HepG2 (cell line): ENCODE results near the gene NUAK1. TPM values are rescaled to one million over a fixed set of nuclear protein-coding genes. Genes with fewer than 3 reads are reported as not detected.

Source experiments
- ATAC-seq: fragments of 200-7000 bp; cut with Tn5 transposase; 3 replicates; pipeline ENCODE4 v1.9.1; 2020; ENCODE audit warnings: mild to moderate bottlenecking, moderate library complexity
- BruUV-seq: library from RNA; stranded (reverse); fragments of 400-500 nt; replicated peaks from 2 replicates; lab custom pipeline; 2021; lab: Mats Ljungman, UMichigan
- CTCF ChIA-PET: fragments of 300-600 bp; formaldehyde crosslinking; extraction: SDS; loops from one replicate; lab custom pipeline; 2021; ENCODE audit warnings: low total read pairs, inconsistent platforms, low intra/inter-chr PET ratio; lab: Yijun Ruan, JAX
- POLR2A ChIA-PET: fragments of 350-600 bp; sonication (Branson Sonifier 250); formaldehyde crosslinking; loops from one replicate; lab custom pipeline; 2020; ENCODE audit warnings: antibody characterized with exemption, inconsistent platforms; lab: Yijun Ruan, JAX
- DNase-seq: peaks from one replicate; pipeline ENCODE4 v3.0.0-alpha.2; 2015; ENCODE audit warnings: low spot score
- FAIRE-seq: peaks from 3 replicates; lab custom pipeline; 2011; peaks lifted over from hg19 to GRCh38; lab: Jason Lieb, UNC
- H2AFZ ChIP-seq: one replicate; pipeline ENCODE4 v1.6.1; 2011; ENCODE audit warnings: low read length, inconsistent platforms
- H3K27ac ChIP-seq: fragments of 300-600 bp; 3 replicates; pipeline ENCODE4 v1.8.0; 2011; ENCODE audit warnings: mixed run types, mild to moderate bottlenecking, mixed read lengths, low read length, inconsistent platforms; ENCODE audit not compliant: insufficient read depth; ENCODE audit errors: extremely low read length
- H3K27me3 ChIP-seq, 2 experiments: fragments of 200-600 bp in 1 of 2; 2 replicates in 1 of 2; 3 replicates in 1 of 2; pipeline versions ENCODE4 v1.6.0 to v1.8.0; 2011; ENCODE audit warnings: low read length in 2 of 2, mild to moderate bottlenecking in 2 of 2, moderate library complexity in 2 of 2, inconsistent platforms in 1 of 2; ENCODE audit not compliant: insufficient read depth in 2 of 2, control insufficient read depth in 1 of 2
- H3K36me3 ChIP-seq, 2 experiments: fragments of 200-600 bp in 1 of 2; replicated peaks in 1 of 2; 2 replicates in 1 of 2; 3 replicates in 1 of 2; pipeline versions ENCODE4 v1.5.1 to v1.8.0; 2011; ENCODE audit warnings: low read length in 2 of 2, inconsistent platforms in 1 of 2; ENCODE audit not compliant: insufficient read depth in 2 of 2, control insufficient read depth in 1 of 2
- H3K4me1 ChIP-seq: 2 replicates; pipeline ENCODE4 v1.5.1; 2012; ENCODE audit warnings: low read length, inconsistent platforms; ENCODE audit not compliant: insufficient read depth
- H3K4me2 ChIP-seq: 2 replicates; pipeline ENCODE4 v1.6.0; 2011; ENCODE audit warnings: low read depth, low read length, inconsistent platforms
- H3K4me3 ChIP-seq, 3 experiments: fragments of 200-600 bp in 1 of 3; sonication (generic), shearing (Covaris generic) in 1 of 3; replicated peaks in 1 of 3; 2 replicates each; pipeline ENCODE4 v1.5.1; 2011 to 2016; ENCODE audit warnings: low read length in 3 of 3, inconsistent platforms in 2 of 3, low read depth in 2 of 3, mild to moderate bottlenecking in 2 of 3, control low read depth in 1 of 3, mixed read lengths in 1 of 3; ENCODE audit not compliant: insufficient read depth in 1 of 3
- H3K79me2 ChIP-seq: one replicate; pipeline ENCODE4 v1.6.1; 2011; ENCODE audit warnings: low read length, inconsistent platforms; ENCODE audit not compliant: insufficient read depth
- H3K9ac ChIP-seq: 2 replicates; pipeline ENCODE4 v1.6.0; 2011; ENCODE audit warnings: mild to moderate bottlenecking, low read depth, low read length, inconsistent platforms; ENCODE audit not compliant: insufficient read depth
- H3K9me3 ChIP-seq: 2 replicates; pipeline ENCODE4 v1.5.1; 2012; ENCODE audit warnings: mild to moderate bottlenecking, low read length
- H4K20me1 ChIP-seq: 2 replicates; pipeline ENCODE4 v1.6.0; 2011; ENCODE audit warnings: inconsistent platforms, mild to moderate bottlenecking, low read length, moderate library complexity; ENCODE audit not compliant: insufficient read depth
- CEBPB ChIP-seq: IDR thresholded peaks from 2 replicates; pipeline ENCODE4 v1.6.1; 2011; ENCODE audit warnings: low read depth, low read length, improper control_type of control experiment, borderline replicate concordance
- RBAK ChIP-seq: sonication (generic); formaldehyde crosslinking; IDR thresholded peaks from 2 replicates; pipeline ENCODE4 v1.5.1; 2020; ENCODE audit warnings: mild to moderate bottlenecking, missing genetic modification reagents
- SMAD3 ChIP-seq: sonication (generic); formaldehyde crosslinking; IDR thresholded peaks from 2 replicates; pipeline ENCODE4 v1.4.0; 2020; ENCODE audit warnings: missing genetic modification reagents
- ZUFSP ChIP-seq: sonication (generic); formaldehyde crosslinking; IDR thresholded peaks from 2 replicates; pipeline ENCODE4 v1.9.0; 2021; ENCODE audit warnings: missing genetic modification reagents, mild to moderate bottlenecking, borderline replicate concordance
- WGBS: methylation state at CpG from one replicate; pipeline ENCODE4 v1.1.6; 2017; ENCODE audit warnings: low lambda C conversion rate; 5-methylcytosine and 5-hydroxymethylcytosine counted together
- in situ Hi-C: cut with HindIII; loops from 2 replicates; pipeline ENCODE4 v1.10.0; 2017; ENCODE audit warnings: low pct_unique_long_range_greater_than_20kb; ENCODE audit not compliant: extremely low pct_ligation_motif_present
- intact Hi-C: fragments of 100-400 bp; cut with micrococcal nuclease; formaldehyde crosslinking; loops from one replicate; pipeline ENCODE4 v1.10.0; 2022; ENCODE audit not compliant: unreplicated experiment
- polyA plus RNA-seq, 8 experiments: library from polyadenylated mRNA; depleted of rRNA in 3 of 8; stranded (reverse) in 7 of 8; unstranded in 1 of 8; fragments of >200 nt; fragmentation: Illumina TruSeq in 4 of 8; extraction: Trizol in 4 of 8; gene quantifications; 2 replicates each; pipeline versions ENCODE4 v1.2.1 to v1.2.3, GENCODE V29; 2011 to 2016; ENCODE audit warnings: low read depth in 4 of 8, missing spikeins in 1 of 8, mixed read lengths in 1 of 8; ENCODE audit not compliant: insufficient read depth in 1 of 8
- total RNA-seq, 5 experiments: library from RNA; depleted of rRNA; stranded (reverse); fragments of >200 nt; fragmentation: Illumina TruSeq; extraction: Trizol; gene quantifications; 2 replicates each; pipeline ENCODE4 v1.2.3, GENCODE V29; 2016; ENCODE audit warnings: low read depth in 1 of 5

NUAK1 gene
- total and polyA plus RNA-seq, 2 of the 13 experiments (the other 11 are each of a cell fraction or from before 2014, with no cell fraction given): 1.7 to 1.9 TPM

GRCh38 chr12:106161491-106161890, 22.7 kb upstream of the NUAK1 start:
- Histone ChIP-seq H2AFZ (no peak overlapping the region), H3K4me2 (no peak overlapping the region), H3K4me3 (no peak overlapping the region), H4K20me1 (no peaks in the 10 kb centered on the region), H3K27me3 (no peaks in the 10 kb centered on the region), H3K4me1 (no peaks in the 10 kb centered on the region), H3K36me3 (no peaks in the 10 kb centered on the region), H3K9me3 (no peaks in the 10 kb centered on the region), H3K27ac (no peak overlapping the region), H3K9ac (no peak overlapping the region), H3K79me2 (no peaks in the 10 kb centered on the region)
- ChIA-PET CTCF (no interaction called here), POLR2A (no interaction called here)
- BruUV-seq: no TSS peak
- WGBS: 32% methylated on average over 2 of the region's 2 CpGs
- DNase-seq: no peak
- ATAC-seq: no peak
- no peak for FAIRE-seq
- intact Hi-C loops (no loop called here), in situ Hi-C loops (no loop called here)
- TF ChIP-seq SMAD3 (CRISPR knock-in tag) (no peak), CEBPB (peak; percentile 57; the same call in 1 of the 2 replicates)

GRCh38 chr12:106160915-106161314, 22.2 kb upstream of the NUAK1 start:
- Histone ChIP-seq H3K9me3 (no peaks in the 10 kb centered on the region), H3K36me3 (no peaks in the 10 kb centered on the region), H3K79me2 (no peaks in the 10 kb centered on the region), H3K27me3 (no peaks in the 10 kb centered on the region), H3K9ac (no peak overlapping the region), H3K4me2 (no peak overlapping the region), H3K27ac (no peak overlapping the region), H4K20me1 (no peaks in the 10 kb centered on the region), H3K4me3 (no peak overlapping the region), H2AFZ (no peak overlapping the region), H3K4me1 (peaks cover 5% of the 10 kb centered on the region; the same call in 1 of the 2 replicates)
- in situ Hi-C loops (no loop called here), intact Hi-C loops (no loop called here)
- DNase-seq (no peak), ATAC-seq (no peak), FAIRE-seq (no peak)
- 33% methylated on average over 1 of the region's 1 CpG for WGBS
- TF ChIP-seq RBAK (CRISPR knock-in tag): peak; percentile 67; the same call in 1 of the 2 replicates
- TF ChIP-seq ZUFSP (CRISPR knock-in tag): no peak
- ChIA-PET POLR2A (no interaction called here), CTCF (no interaction called here)
- BruUV-seq: no TSS peak
